Endometrial microvascular endothelial cells (primary cell): ENCODE measurements around the gene DLGAP1. TPM values are rescaled to one million over a fixed set of nuclear protein-coding genes. Genes with fewer than 3 reads are reported as not detected.

ENCODE experiments used
- in situ Hi-C: cut with HindIII; loops from 2 replicates; pipeline ENCODE4 v1.10.0; 2017; ENCODE audit warnings: low sequenced_read_pairs, low pct_unique_long_range_greater_than_20kb; ENCODE audit errors: inconsistent ontology term
- total RNA-seq: library from RNA; depleted of rRNA; stranded (reverse); fragments of >200 nt; gene quantifications from one replicate; pipeline ENCODE4 v1.2.3, GENCODE V29; 2015; ENCODE audit errors: inconsistent ontology term

DLGAP1 gene
- total RNA-seq, 1 donor from 2014 or later, result not detected

DNA sequence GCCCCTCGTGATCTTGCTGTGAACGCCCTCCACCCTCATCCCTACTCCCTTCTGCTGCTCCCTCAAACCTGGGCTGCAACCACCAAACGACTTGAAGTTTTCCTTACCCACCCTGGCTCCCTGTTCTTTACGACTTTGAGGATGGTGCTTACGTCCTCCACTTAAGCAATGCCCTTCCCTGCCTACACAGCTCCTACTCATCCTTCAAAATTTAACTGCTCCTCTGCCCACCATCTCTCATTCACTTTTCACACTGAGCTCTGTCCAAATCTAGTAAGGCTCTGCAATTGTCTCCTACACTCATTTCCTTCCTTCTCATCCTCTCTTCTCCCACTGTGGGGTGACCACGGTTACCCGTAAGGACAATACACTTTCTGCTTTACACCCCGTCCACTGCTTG, 554.1 kb downstream of the DLGAP1 start:
- in situ Hi-C loops, result no loop called here

- in situ Hi-C loops, result no loop called here
Measured at GRCh38 chr18:3900327-3900726, 554.8 kb downstream of the DLGAP1 start.

- in situ Hi-C loops, result no loop called here
Measured at GRCh38 chr18:3898861-3899613, 556.1 kb downstream of the DLGAP1 start.

DNA sequence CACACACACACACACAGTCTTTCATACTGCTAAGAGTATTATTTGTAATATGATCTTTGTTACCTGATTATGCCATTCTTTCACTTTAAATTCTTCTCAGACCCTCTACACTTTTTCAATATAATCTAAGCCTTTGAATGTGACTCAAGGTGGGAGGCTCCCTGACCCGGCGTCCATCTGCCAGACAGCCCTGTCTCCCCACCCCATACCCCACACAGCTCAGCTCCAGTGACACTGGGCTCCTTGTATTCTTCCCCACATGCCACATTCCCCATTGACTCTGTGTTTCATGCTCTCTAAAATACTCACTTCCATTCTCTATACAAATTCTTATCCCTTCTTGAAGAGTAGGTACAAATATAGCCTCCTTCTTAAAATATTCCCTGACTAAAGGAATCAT, 563.0 kb downstream of the DLGAP1 start:
- in situ Hi-C loops, result no loop called here

DNA sequence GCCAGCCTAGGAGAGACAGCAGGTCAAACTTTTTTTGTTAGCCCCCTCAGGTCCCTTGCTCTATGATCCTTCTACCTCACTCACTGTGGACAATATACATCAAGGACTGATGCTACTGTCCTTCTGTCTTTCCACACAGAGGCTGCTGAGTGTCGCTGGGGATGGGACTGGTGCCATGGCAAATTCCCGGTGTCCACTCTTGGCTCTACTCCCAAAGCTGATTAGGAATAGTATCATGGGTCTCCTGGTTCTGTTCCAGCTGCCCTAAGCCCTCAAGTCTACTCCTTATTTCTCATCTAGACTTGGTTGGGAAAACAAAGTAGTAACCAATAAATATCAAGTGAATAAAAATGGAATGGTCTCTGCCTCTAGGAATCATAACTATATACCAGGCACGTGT, 563.9 kb downstream of the DLGAP1 start:
- in situ Hi-C loops, result no loop called here

DNA sequence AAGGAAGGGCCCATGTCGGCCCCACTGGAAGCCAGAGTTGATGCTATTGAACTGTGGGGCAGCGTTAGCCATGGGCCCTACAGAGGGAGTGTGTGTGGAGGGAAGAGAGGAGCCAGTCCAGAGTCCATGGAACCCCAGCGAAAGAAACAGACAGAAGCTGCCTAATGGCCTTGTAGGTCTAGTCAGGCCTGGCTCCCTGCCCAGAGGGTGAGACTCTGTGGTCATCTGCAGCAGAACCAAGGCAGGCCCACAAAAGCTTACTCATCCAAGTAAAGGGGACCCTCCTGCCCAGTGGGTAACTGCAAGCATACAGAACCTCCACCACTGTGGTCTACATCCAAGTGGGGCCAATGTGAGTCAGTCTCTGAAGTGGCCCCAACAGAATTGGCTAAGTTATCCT, 565.3 kb downstream of the DLGAP1 start:
- in situ Hi-C loops, result no loop called here

GRCh38 chr18:3889121-3889520, 566.0 kb downstream of the DLGAP1 start:
- in situ Hi-C loops, result no loop called here

GRCh38 chr18:3886575-3887322, 568.4 kb downstream of the DLGAP1 start:
- in situ Hi-C loops, result no loop called here

GRCh38 chr18:3885209-3885792, 569.8 kb downstream of the DLGAP1 start:
- in situ Hi-C loops, result no loop called here

- in situ Hi-C loops, result no loop called here
Measured at GRCh38 chr18:3879836-3880120, 575.3 kb downstream of the DLGAP1 start.

DNA sequence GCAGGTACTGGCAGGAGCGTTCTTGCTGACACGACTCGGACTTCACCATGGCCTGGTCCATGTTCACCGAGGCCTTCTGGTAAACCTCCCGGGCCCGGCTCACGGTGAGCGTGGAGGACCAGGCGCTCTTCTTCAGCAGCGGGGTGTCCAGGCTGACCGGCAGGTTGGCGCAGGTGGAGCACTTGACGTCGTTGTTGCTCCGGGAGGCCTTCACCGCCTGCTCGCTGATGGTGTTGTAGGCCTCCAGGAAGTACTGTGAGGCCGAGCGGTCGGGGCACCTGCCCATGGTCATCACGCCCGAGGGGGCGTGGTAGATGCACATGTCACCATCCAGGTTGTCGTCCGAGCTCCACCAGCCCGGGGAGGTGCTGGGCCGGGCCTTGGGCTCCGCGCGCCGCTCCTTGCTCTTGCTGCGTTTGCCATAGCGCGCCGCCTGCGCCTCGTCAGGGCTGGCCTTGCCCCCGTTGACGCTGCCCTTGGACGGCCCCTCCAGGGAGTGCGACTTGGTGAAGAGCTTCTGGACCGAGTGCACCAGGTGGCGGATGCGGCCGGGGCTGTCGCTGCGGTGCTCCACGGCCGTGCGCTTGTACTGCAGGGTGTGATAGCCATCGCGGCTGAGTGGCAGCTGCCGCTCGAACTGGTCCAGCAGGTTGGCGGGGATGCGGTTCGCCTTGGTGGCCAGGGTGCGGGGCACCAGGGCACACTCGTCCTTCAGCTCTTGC, 575.8 kb downstream of the DLGAP1 start:
- in situ Hi-C loops, result no loop called here

DNA sequence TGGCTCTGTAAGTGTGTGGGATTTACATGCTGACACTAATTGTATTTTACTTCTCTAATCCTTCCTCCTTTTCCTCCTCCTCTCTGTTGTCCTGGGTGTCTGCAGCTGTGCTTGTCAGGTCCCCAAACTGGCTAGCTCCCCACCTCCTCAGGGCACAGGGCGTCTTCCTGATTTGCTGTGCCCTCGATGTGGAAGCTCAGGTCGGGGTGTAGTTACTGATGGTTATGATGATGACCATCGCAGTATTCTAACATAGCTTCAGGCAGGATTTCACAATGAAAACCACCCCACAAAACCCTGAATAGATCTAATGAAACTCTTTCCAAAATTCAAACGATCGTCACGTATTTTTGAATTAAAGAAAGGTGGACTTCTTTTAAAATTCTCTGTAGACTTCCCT, 576.7 kb downstream of the DLGAP1 start:
- in situ Hi-C loops, result no loop called here

DNA sequence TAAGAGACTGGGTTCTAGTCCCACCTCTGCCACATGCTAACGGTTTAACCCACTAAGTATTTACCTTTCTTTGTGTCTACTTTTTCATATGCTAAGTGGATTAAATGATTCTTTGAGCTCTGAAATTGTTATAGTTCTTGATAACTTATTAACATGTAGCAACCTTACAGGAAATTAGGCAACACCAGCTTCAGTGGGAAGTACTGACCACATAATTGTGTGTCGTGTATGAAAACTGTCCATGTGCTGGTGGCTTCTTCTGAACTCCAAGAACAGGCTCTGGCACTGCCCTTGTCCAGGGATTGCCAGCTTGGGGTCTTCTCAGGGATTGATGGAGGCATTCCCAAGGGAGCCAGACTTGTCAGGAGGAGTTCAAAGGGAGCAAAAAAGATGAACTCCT, 577.4 kb downstream of the DLGAP1 start:
- in situ Hi-C loops, result no loop called here

- in situ Hi-C loops, result no loop called here
Measured at GRCh38 chr18:3875961-3876360, 579.1 kb downstream of the DLGAP1 start.

DNA sequence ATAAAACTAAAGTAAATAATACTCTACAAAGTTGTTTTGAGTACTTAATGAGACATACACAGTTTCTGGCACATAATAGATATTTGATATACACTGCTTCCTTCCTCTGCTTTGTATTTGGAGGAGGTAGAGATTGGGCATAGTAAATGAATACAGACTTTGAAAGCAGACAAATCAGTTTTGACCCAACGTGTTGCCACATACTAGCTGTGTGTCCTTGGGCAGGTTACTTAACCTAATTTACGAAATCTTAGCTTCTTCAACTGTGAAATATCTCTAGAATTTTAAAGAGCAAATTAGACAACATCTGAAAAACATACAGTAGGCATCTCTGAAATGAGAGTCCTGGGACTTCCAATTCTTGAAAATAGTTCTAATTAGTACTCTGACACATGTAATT, 579.7 kb downstream of the DLGAP1 start:
- in situ Hi-C loops, result no loop called here

DNA sequence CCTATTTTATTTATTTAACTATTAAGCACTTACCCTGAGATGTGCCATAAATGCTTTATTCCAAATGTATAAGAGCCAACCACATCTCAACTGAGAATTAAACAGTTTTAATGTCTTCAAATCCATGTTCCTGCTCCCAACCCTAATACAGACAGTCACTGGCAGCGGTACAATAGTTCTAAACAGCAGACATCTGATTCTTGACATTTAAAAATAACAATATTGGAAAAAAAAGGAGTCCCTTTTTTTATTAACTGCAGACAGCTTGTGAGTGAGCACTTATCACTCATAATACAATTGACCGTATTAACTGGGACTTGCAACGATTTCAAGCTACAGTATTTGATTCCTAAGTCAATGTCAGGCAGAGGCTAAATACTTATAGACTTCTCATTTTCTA, 580.5 kb downstream of the DLGAP1 start:
- in situ Hi-C loops, result no loop called here

- in situ Hi-C loops, result no loop called here
Measured at GRCh38 chr18:3874125-3874524, 581.0 kb downstream of the DLGAP1 start.

DNA sequence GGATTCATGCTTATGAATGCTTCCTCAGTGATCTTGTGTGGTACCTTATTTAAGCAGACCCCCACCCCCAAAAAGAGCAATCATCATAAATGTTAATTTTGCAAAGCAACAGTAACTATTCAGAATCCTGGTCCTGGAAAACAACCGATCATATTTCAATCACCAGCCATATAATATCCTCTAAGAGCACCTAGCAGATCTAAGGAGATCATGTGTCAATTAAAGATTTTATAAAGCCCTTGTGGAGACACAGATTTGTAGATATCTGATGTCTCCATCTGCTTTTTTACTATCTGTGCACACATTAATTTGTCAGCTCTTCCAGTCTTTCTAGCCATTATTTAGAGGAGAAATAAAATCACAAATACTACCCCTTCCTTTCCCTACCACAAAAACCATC, 581.4 kb downstream of the DLGAP1 start:
- in situ Hi-C loops, result no loop called here

DNA sequence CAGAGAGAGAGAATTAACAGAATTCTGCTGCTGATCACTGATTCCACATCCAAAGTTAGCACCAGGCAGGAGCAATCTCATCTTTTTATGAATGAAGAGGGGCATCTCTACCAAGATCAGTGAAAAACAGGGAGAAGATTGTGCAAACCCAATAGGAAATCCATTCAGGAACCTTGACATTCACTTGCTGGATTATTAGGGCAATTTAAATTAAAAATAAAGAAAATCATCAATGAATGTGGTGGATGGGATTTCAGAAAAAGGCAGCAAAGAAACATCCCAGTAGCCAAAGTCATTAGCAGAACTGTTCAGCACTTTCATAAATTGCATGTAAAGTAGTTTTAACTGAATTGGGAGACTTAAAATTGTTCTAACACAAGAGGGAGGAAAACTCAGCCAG, 581.9 kb downstream of the DLGAP1 start:
- in situ Hi-C loops, result no loop called here

DNA sequence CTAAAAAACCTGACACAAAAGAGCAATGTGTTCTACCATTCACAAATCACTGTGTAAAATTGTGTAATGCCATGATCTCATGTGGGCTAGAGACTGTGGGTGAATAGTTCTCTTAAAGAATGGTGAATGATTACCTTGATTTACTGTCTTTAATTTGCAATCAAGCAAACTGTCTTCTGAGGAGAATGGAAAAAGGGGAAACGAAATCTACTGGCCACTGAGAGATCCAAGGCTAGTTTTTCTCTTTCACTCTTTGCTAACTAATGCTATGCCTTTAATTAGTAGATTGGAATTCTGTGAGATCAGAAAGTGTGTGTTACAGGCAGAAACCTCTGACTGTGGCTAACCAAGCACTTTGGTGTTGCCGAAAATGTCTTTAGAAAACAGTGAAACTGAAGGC, 582.5 kb downstream of the DLGAP1 start:
- in situ Hi-C loops, result no loop called here
